Smooth muscle cell (in vitro differentiated cells): ENCODE data around the gene SUSD4. TPM values are rescaled to one million over a fixed set of nuclear protein-coding genes. Genes with fewer than 3 reads are reported as not detected.

Experiments
- DNase-seq: peaks from one replicate; lab custom pipeline; 2025; ENCODE audit not compliant: unreplicated experiment; lab: John Stamatoyannopoulos, UW
- H2AFZ ChIP-seq: fragments of 200-600 bp; sonication (generic); 2 replicates; pipeline ENCODE4 v1.6.0; 2016; ENCODE audit warnings: antibody characterized with exemption, low read depth, mild to moderate bottlenecking
- H3F3A ChIP-seq: fragments of 200-600 bp; sonication (generic); 2 replicates; pipeline ENCODE4 v1.6.0; 2017; ENCODE audit warnings: antibody characterized with exemption, low read depth
- H3K27ac ChIP-seq: fragments of 200-600 bp; sonication (generic); 2 replicates; pipeline ENCODE4 v1.5.1; 2016; ENCODE audit warnings: low read depth, mild to moderate bottlenecking
- H3K27me3 ChIP-seq: fragments of 200-600 bp; sonication (generic); 2 replicates; pipeline ENCODE4 v1.6.1; 2016; ENCODE audit warnings: low read depth, mild to moderate bottlenecking
- H3K36me3 ChIP-seq: fragments of 200-600 bp; sonication (generic); 2 replicates; pipeline ENCODE4 v1.5.1; 2016; ENCODE audit warnings: low read depth
- H3K4me1 ChIP-seq: fragments of 200-600 bp; sonication (generic); 2 replicates; pipeline ENCODE4 v1.5.1; 2016; ENCODE audit warnings: low read depth
- H3K4me2 ChIP-seq: fragments of 200-600 bp; sonication (generic); 2 replicates; pipeline ENCODE4 v1.6.0; 2016; ENCODE audit warnings: mild to moderate bottlenecking
- H3K4me3 ChIP-seq: fragments of 200-600 bp; sonication (generic); 2 replicates; pipeline ENCODE4 v1.5.1; 2016; ENCODE audit warnings: mild to moderate bottlenecking
- H3K79me2 ChIP-seq: fragments of 200-600 bp; sonication (generic); 2 replicates; pipeline ENCODE4 v1.6.0; 2016; ENCODE audit warnings: low read depth, mild to moderate bottlenecking
- H3K9ac ChIP-seq: fragments of 200-600 bp; sonication (generic); 2 replicates; pipeline ENCODE4 v1.6.0; 2016; ENCODE audit warnings: low read depth
- H3K9me3 ChIP-seq: fragments of 200-600 bp; sonication (generic); replicated peaks from 2 replicates; pipeline ENCODE4 v1.5.1; 2016; ENCODE audit warnings: low read depth
- H4K20me1 ChIP-seq: fragments of 200-600 bp; sonication (generic); 2 replicates; pipeline ENCODE4 v1.6.0; 2016; ENCODE audit warnings: low read depth
- WGBS: methylation state at CpG from one replicate; pipeline ENCODE4 v1.1.7; 2016; ENCODE audit warnings: low lambda C conversion rate; 5-methylcytosine and 5-hydroxymethylcytosine counted together
- polyA plus RNA-seq: library from polyadenylated mRNA; unstranded; fragments of >200 nt; fragmentation: Nextera tagmentation; extraction: Ambion mirVana; gene quantifications from 2 replicates; pipeline ENCODE4 v1.2.1, GENCODE V29; 2016
- total RNA-seq: library from RNA; depleted of rRNA; stranded (reverse); fragments of >200 nt; gene quantifications from 2 replicates; pipeline ENCODE4 v1.2.3, GENCODE V29; 2014
- TF ChIP-seq, protein P1 (sequence below): fragments of 200-600 bp; sonication (generic); IDR thresholded peaks from 2 replicates; pipeline ENCODE4 v1.5.1; 2017; ENCODE audit warnings: borderline replicate concordance, mild to moderate bottlenecking, antibody characterized with exemption; ENCODE audit not compliant: insufficient read depth, poor library complexity, severe bottlenecking

The SUSD4 gene
- total and polyA plus RNA-seq, 2 experiments from 2014 or later = 4.5 to 5.1 TPM

- H3K4me3 ChIP-seq = no peak overlapping the region
- no peaks in the 10 kb centered on the region for H3F3A ChIP-seq
- 88% methylated on average over 1 of the region's 4 CpGs for WGBS
- TF ChIP-seq, protein P1, sequence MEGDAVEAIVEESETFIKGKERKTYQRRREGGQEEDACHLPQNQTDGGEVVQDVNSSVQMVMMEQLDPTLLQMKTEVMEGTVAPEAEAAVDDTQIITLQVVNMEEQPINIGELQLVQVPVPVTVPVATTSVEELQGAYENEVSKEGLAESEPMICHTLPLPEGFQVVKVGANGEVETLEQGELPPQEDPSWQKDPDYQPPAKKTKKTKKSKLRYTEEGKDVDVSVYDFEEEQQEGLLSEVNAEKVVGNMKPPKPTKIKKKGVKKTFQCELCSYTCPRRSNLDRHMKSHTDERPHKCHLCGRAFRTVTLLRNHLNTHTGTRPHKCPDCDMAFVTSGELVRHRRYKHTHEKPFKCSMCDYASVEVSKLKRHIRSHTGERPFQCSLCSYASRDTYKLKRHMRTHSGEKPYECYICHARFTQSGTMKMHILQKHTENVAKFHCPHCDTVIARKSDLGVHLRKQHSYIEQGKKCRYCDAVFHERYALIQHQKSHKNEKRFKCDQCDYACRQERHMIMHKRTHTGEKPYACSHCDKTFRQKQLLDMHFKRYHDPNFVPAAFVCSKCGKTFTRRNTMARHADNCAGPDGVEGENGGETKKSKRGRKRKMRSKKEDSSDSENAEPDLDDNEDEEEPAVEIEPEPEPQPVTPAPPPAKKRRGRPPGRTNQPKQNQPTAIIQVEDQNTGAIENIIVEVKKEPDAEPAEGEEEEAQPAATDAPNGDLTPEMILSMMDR = no peak
- H3K36me3 ChIP-seq = no peaks in the 10 kb centered on the region
- H3K9ac ChIP-seq = no peak overlapping the region
- no peaks in the 10 kb centered on the region for H3K4me1 ChIP-seq
- no peaks in the 10 kb centered on the region for H3K79me2 ChIP-seq
- no peak overlapping the region for H2AFZ ChIP-seq
- no peaks in the 10 kb centered on the region for H3K9me3 ChIP-seq
- no peak for DNase-seq
- no peaks in the 10 kb centered on the region for H4K20me1 ChIP-seq
- peaks cover 10% of the 10 kb centered on the region for H3K27me3 ChIP-seq
- H3K4me2 ChIP-seq = no peak overlapping the region
- H3K27ac ChIP-seq = no peak overlapping the region
These were observed 174.5 kb downstream of the SUSD4 start for GRCh38 chr1:223189525-223189902.

DNA sequence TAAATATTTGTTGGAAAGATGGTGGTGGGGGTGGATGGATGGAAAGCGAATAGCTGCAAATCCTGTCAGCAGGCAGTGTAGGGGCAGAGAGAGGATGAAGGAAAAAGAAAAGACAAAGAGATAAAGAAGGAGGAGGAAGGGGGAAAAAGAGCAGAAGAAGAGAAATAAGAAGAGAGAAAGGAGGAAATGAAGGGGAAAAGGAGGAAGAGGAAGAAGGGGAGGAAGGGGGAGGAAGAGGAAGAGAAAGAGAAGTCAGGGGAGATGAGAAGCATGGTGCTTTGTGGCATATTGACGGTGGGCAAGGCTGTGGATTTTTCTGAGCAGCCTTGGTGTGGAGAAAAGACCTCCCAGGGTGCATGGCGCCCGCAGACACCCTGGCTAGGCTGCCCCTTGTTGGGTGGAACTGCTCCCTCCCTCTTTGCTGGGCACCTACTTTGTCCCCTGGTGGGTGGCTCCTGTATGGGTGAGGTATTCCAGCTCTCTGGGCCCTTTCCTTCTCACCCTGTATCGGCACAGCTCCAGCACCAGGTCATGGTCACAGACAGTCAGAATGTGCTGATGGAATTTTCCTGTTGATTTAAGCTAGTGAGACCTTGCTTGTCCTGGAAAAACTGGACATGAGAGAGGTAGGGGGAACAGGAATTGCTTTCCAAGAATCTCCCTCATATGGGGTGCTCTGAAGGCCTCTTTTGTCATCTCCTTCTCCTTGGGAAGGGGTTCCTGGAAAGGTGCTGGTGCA lies 175.2 kb downstream of the SUSD4 start:
- no peak for DNase-seq
- Histone ChIP-seq H3K4me2 (no peak overlapping the region), H3K4me3 (no peak overlapping the region), H3K9ac (no peak overlapping the region), H3K79me2 (no peaks in the 10 kb centered on the region), H3F3A (no peaks in the 10 kb centered on the region), H3K9me3 (no peaks in the 10 kb centered on the region), H3K27me3 (peaks cover 14% of the 10 kb centered on the region), H4K20me1 (no peaks in the 10 kb centered on the region), H3K4me1 (no peaks in the 10 kb centered on the region), H2AFZ (no peak overlapping the region), H3K27ac (no peak overlapping the region), H3K36me3 (no peaks in the 10 kb centered on the region)
- WGBS = 83% methylated on average over 5 of the region's 5 CpGs
- TF ChIP-seq, protein P1 = no peak

GRCh38 chr1:223186800-223187199 lies 177.2 kb downstream of the SUSD4 start:
- no peaks in the 10 kb centered on the region for H3K4me1 ChIP-seq
- 95% methylated on average over 3 of the region's 3 CpGs for WGBS
- no peak overlapping the region for H2AFZ ChIP-seq
- H3K9me3 ChIP-seq = no peaks in the 10 kb centered on the region
- H4K20me1 ChIP-seq = no peaks in the 10 kb centered on the region
- H3K27me3 ChIP-seq = peaks cover 30% of the 10 kb centered on the region
- H3K79me2 ChIP-seq = no peaks in the 10 kb centered on the region
- H3K4me2 ChIP-seq = no peak overlapping the region
- no peak overlapping the region for H3K27ac ChIP-seq
- TF ChIP-seq, protein P1 = no peak
- no peak overlapping the region for H3K4me3 ChIP-seq
- H3K9ac ChIP-seq = no peak overlapping the region
- H3F3A ChIP-seq = no peaks in the 10 kb centered on the region
- DNase-seq = no peak
- H3K36me3 ChIP-seq = no peaks in the 10 kb centered on the region
